ENCODE data around the gene GLIS1.

DNA sequence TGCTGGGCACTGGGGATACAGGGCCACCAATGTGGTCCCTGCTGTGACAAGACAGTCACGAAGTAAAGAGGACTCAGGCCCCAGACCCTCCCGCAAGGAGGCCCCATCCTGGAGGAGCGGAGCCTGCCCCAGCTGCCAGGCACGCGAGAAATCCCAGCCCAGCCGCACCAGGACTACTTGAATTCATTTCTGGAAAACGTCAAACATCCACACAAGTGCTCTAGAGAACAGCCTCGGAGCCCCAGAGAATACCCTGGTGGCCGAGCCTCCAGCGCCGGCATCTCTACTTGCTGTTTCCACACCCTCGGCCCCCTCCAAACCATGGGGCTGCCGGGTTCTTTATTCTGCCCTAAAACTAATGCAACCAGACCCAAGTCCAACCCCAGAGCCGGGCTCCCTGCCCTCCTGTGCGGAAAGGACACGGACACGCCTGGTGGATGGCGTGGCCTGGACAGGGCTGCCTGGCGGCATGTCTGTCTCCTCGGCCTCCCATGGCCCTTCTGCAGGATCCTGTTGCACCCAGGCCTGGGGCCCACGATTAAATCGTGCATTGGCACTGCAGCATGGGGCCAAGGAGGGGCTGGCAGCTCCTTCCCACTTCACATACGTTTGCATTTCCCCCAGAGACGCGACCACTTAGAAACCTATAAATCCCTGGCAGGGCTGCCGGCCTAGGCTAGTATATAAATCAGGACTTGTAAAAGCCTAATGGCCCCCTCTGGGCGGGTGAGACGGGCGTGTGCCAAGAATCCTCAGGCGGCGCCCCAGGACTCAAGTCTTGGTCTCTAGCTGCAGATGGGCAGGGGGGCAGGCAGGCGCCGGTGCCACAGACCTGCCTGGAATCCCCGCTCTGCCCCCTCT, 238.5 kb downstream of the GLIS1 start:
- TF ChIP-seq, protein P1, sequence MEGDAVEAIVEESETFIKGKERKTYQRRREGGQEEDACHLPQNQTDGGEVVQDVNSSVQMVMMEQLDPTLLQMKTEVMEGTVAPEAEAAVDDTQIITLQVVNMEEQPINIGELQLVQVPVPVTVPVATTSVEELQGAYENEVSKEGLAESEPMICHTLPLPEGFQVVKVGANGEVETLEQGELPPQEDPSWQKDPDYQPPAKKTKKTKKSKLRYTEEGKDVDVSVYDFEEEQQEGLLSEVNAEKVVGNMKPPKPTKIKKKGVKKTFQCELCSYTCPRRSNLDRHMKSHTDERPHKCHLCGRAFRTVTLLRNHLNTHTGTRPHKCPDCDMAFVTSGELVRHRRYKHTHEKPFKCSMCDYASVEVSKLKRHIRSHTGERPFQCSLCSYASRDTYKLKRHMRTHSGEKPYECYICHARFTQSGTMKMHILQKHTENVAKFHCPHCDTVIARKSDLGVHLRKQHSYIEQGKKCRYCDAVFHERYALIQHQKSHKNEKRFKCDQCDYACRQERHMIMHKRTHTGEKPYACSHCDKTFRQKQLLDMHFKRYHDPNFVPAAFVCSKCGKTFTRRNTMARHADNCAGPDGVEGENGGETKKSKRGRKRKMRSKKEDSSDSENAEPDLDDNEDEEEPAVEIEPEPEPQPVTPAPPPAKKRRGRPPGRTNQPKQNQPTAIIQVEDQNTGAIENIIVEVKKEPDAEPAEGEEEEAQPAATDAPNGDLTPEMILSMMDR (IDR thresholded peaks at IDR 0.05) = no peak
- TF ChIP-seq POLR2AphosphoS5 (IDR thresholded peaks at IDR 0.05) = no peak
